HepG2 (cell line): ENCODE data around the gene PSKH1. TPM values are rescaled to one million over a fixed set of nuclear protein-coding genes. Genes with fewer than 3 reads are reported as not detected.

ENCODE experiments used
- ATAC-seq: fragments of 200-7000 bp; cut with Tn5 transposase; 3 replicates; pipeline ENCODE4 v1.9.1; 2020; ENCODE audit warnings: mild to moderate bottlenecking, moderate library complexity
- BruUV-seq: library from RNA; stranded (reverse); fragments of 400-500 nt; replicated peaks from 2 replicates; lab custom pipeline; 2021; lab: Mats Ljungman, UMichigan
- CTCF ChIA-PET: fragments of 300-600 bp; formaldehyde crosslinking; extraction: SDS; loops from one replicate; lab custom pipeline; 2021; ENCODE audit warnings: low total read pairs, inconsistent platforms, low intra/inter-chr PET ratio; lab: Yijun Ruan, JAX
- POLR2A ChIA-PET: fragments of 350-600 bp; sonication (Branson Sonifier 250); formaldehyde crosslinking; loops from one replicate; lab custom pipeline; 2020; ENCODE audit warnings: antibody characterized with exemption, inconsistent platforms; lab: Yijun Ruan, JAX
- DNase-seq: peaks from one replicate; pipeline ENCODE4 v3.0.0-alpha.2; 2015; ENCODE audit warnings: low spot score
- FAIRE-seq: peaks from 3 replicates; lab custom pipeline; 2011; peaks lifted over from hg19 to GRCh38; lab: Jason Lieb, UNC
- H2AFZ ChIP-seq: one replicate; pipeline ENCODE4 v1.6.1; 2011; ENCODE audit warnings: low read length, inconsistent platforms
- H3K27ac ChIP-seq: fragments of 300-600 bp; 3 replicates; pipeline ENCODE4 v1.8.0; 2011; ENCODE audit warnings: mixed run types, mild to moderate bottlenecking, mixed read lengths, low read length, inconsistent platforms; ENCODE audit not compliant: insufficient read depth; ENCODE audit errors: extremely low read length
- H3K27me3 ChIP-seq, 2 experiments: fragments of 200-600 bp in 1 of 2; 2 replicates in 1 of 2; 3 replicates in 1 of 2; pipeline versions ENCODE4 v1.6.0 to v1.8.0; 2011; ENCODE audit warnings: low read length in 2 of 2, mild to moderate bottlenecking in 2 of 2, moderate library complexity in 2 of 2, inconsistent platforms in 1 of 2; ENCODE audit not compliant: insufficient read depth in 2 of 2, control insufficient read depth in 1 of 2
- H3K36me3 ChIP-seq, 2 experiments: fragments of 200-600 bp in 1 of 2; replicated peaks in 1 of 2; 2 replicates in 1 of 2; 3 replicates in 1 of 2; pipeline versions ENCODE4 v1.5.1 to v1.8.0; 2011; ENCODE audit warnings: low read length in 2 of 2, inconsistent platforms in 1 of 2; ENCODE audit not compliant: insufficient read depth in 2 of 2, control insufficient read depth in 1 of 2
- H3K4me1 ChIP-seq: 2 replicates; pipeline ENCODE4 v1.5.1; 2012; ENCODE audit warnings: low read length, inconsistent platforms; ENCODE audit not compliant: insufficient read depth
- H3K4me2 ChIP-seq: 2 replicates; pipeline ENCODE4 v1.6.0; 2011; ENCODE audit warnings: low read depth, low read length, inconsistent platforms
- H3K4me3 ChIP-seq, 3 experiments: fragments of 200-600 bp in 1 of 3; sonication (generic), shearing (Covaris generic) in 1 of 3; replicated peaks in 1 of 3; 2 replicates each; pipeline ENCODE4 v1.5.1; 2011 to 2016; ENCODE audit warnings: low read length in 3 of 3, inconsistent platforms in 2 of 3, low read depth in 2 of 3, mild to moderate bottlenecking in 2 of 3, control low read depth in 1 of 3, mixed read lengths in 1 of 3; ENCODE audit not compliant: insufficient read depth in 1 of 3
- H3K79me2 ChIP-seq: one replicate; pipeline ENCODE4 v1.6.1; 2011; ENCODE audit warnings: low read length, inconsistent platforms; ENCODE audit not compliant: insufficient read depth
- H3K9ac ChIP-seq: 2 replicates; pipeline ENCODE4 v1.6.0; 2011; ENCODE audit warnings: mild to moderate bottlenecking, low read depth, low read length, inconsistent platforms; ENCODE audit not compliant: insufficient read depth
- H3K9me3 ChIP-seq: 2 replicates; pipeline ENCODE4 v1.5.1; 2012; ENCODE audit warnings: mild to moderate bottlenecking, low read length
- H4K20me1 ChIP-seq: 2 replicates; pipeline ENCODE4 v1.6.0; 2011; ENCODE audit warnings: inconsistent platforms, mild to moderate bottlenecking, low read length, moderate library complexity; ENCODE audit not compliant: insufficient read depth
- DNMT1 ChIP-seq: sonication (generic); formaldehyde crosslinking; IDR thresholded peaks from 2 replicates; pipeline ENCODE4 v1.5.1; 2020; ENCODE audit warnings: mild to moderate bottlenecking, missing genetic modification reagents
- FOXO1 ChIP-seq: sonication (generic); formaldehyde crosslinking; IDR thresholded peaks from 2 replicates; pipeline ENCODE4 v1.4.0; 2020; ENCODE audit warnings: missing genetic modification reagents
- GABPB1 ChIP-seq: IDR thresholded peaks from 2 replicates; pipeline ENCODE4 v1.6.1; 2016; ENCODE audit warnings: mild to moderate bottlenecking, missing genetic modification reagents, moderate library complexity, missing compliant biosample characterization
- GATA4 ChIP-seq: sonication (generic); IDR thresholded peaks from 2 replicates; pipeline ENCODE4 v1.6.1; 2016; ENCODE audit warnings: antibody characterized with exemption, low read depth, borderline replicate concordance
- HIVEP1 ChIP-seq: sonication (generic); formaldehyde crosslinking; IDR thresholded peaks from 2 replicates; pipeline ENCODE4 v1.4.0; 2020; ENCODE audit warnings: mild to moderate bottlenecking, missing genetic modification reagents
- KMT2A ChIP-seq: sonication (generic); formaldehyde crosslinking; IDR thresholded peaks from 2 replicates; pipeline ENCODE4 v1.4.0; 2020; ENCODE audit warnings: missing genetic modification reagents
- MYC ChIP-seq: sonication (generic); formaldehyde crosslinking; IDR thresholded peaks from 2 replicates; pipeline ENCODE4 v1.9.0; 2021; ENCODE audit warnings: missing genetic modification reagents, borderline replicate concordance
- PAF1 ChIP-seq: IDR thresholded peaks from 2 replicates; pipeline ENCODE4 v1.6.1; 2016; ENCODE audit warnings: missing genetic modification reagents, missing compliant biosample characterization
- PAXIP1 ChIP-seq: sonication (generic); formaldehyde crosslinking; conservative IDR thresholded peaks from 2 replicates; pipeline ENCODE4 v1.4.0; 2020; ENCODE audit warnings: mild to moderate bottlenecking, missing genetic modification reagents, moderate library complexity
- RBFOX2 ChIP-seq: fragments of 200-400 bp; formaldehyde crosslinking; IDR thresholded peaks from 2 replicates; pipeline ENCODE4 v1.6.1; 2017; ENCODE audit warnings: low read depth, mild to moderate bottlenecking, low read length
- WIZ ChIP-seq: sonication (generic); formaldehyde crosslinking; IDR thresholded peaks from 2 replicates; pipeline ENCODE4 v1.5.1; 2020; ENCODE audit warnings: mild to moderate bottlenecking, missing genetic modification reagents
- ZNF33B ChIP-seq: sonication (generic); formaldehyde crosslinking; IDR thresholded peaks from 2 replicates; pipeline ENCODE4 v1.5.1; 2020; ENCODE audit warnings: mild to moderate bottlenecking, missing genetic modification reagents
- ZNF354B ChIP-seq: sonication (generic); formaldehyde crosslinking; IDR thresholded peaks from 2 replicates; pipeline ENCODE4 v1.8.0; 2022; ENCODE audit warnings: mild to moderate bottlenecking, missing genetic modification reagents
- ZNF850 ChIP-seq: sonication (generic); formaldehyde crosslinking; conservative IDR thresholded peaks from 2 replicates; pipeline ENCODE4 v1.9.0; 2021; ENCODE audit warnings: mild to moderate bottlenecking, missing genetic modification reagents
- ZSCAN9 ChIP-seq: IDR thresholded peaks from 2 replicates; pipeline ENCODE4 v1.6.1; 2016; ENCODE audit warnings: borderline replicate concordance
- ZZZ3 ChIP-seq: sonication (generic); formaldehyde crosslinking; IDR thresholded peaks from 2 replicates; pipeline ENCODE4 v1.4.0; 2020; ENCODE audit warnings: missing genetic modification reagents, mild to moderate bottlenecking, borderline replicate concordance
- WGBS: methylation state at CpG from one replicate; pipeline ENCODE4 v1.1.6; 2017; ENCODE audit warnings: low lambda C conversion rate; 5-methylcytosine and 5-hydroxymethylcytosine counted together
- in situ Hi-C: cut with HindIII; loops from 2 replicates; pipeline ENCODE4 v1.10.0; 2017; ENCODE audit warnings: low pct_unique_long_range_greater_than_20kb; ENCODE audit not compliant: extremely low pct_ligation_motif_present
- intact Hi-C: fragments of 100-400 bp; cut with micrococcal nuclease; formaldehyde crosslinking; loops from one replicate; pipeline ENCODE4 v1.10.0; 2022; ENCODE audit not compliant: unreplicated experiment
- polyA plus RNA-seq, 8 experiments: library from polyadenylated mRNA; depleted of rRNA in 3 of 8; stranded (reverse) in 7 of 8; unstranded in 1 of 8; fragments of >200 nt; fragmentation: Illumina TruSeq in 4 of 8; extraction: Trizol in 4 of 8; gene quantifications; 2 replicates each; pipeline versions ENCODE4 v1.2.1 to v1.2.3, GENCODE V29; 2011 to 2016; ENCODE audit warnings: low read depth in 4 of 8, missing spikeins in 1 of 8, mixed read lengths in 1 of 8; ENCODE audit not compliant: insufficient read depth in 1 of 8
- total RNA-seq, 5 experiments: library from RNA; depleted of rRNA; stranded (reverse); fragments of >200 nt; fragmentation: Illumina TruSeq; extraction: Trizol; gene quantifications; 2 replicates each; pipeline ENCODE4 v1.2.3, GENCODE V29; 2016; ENCODE audit warnings: low read depth in 1 of 5

PSKH1 gene
- total and polyA plus RNA-seq, 2 of the 13 experiments (the other 11 are each of a cell fraction or from before 2014, with no cell fraction given) = 8.4 to 19.1 TPM

DNA sequence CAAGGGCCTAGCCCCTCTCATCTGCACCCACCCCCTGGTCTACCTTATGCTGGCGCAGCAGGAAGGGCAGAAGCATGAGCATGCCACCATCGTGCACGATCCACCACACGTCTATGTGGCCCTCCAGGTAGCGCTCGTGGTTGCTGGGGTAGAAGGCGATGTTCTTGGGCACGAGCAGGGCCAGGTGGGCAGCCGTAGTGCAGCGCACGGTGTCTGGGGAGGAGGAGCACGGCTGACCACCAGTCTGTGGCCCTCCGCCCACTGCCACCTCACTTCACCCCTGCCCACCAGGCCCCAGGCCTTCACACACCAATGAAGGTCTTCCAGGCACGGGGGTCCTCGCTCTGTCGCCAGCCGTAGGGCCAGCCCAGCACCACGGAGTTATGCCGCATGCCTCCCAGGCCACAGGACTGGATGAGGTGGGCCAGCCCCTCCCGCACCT lies 53.1 kb downstream of the PSKH1 start:
- DNase-seq (no peak), ATAC-seq (no peak), FAIRE-seq (no peak)
- Histone ChIP-seq H4K20me1 (peaks cover 13% of the 10 kb centered on the region; the same call in 1 of the 2 replicates), H3K79me2 (no peaks in the 10 kb centered on the region), H3K27me3 (no peaks in the 10 kb centered on the region), H3K4me1 (peaks cover 50% of the 10 kb centered on the region), H2AFZ (no peak overlapping the region), H3K4me3 (no peak overlapping the region), H3K9me3 (no peaks in the 10 kb centered on the region), H3K36me3 (peaks cover 53 to 76% of the 10 kb centered on the region in 2 experiments), H3K9ac (no peak overlapping the region), H3K27ac (no peak overlapping the region), H3K4me2 (no peak overlapping the region)
- POLR2A ChIA-PET = interaction anchor here (0.8 to 13.6 kb wide), 2 partner anchors 11 to 18 kb away, joined by 3 to 226 read pairs; partner anchors contain the start of gene SLC12A4
- CTCF ChIA-PET = no interaction called here
- BruUV-seq = no TSS peak
- intact Hi-C loops (no loop called here), in situ Hi-C loops (no loop called here)
- WGBS = 98% methylated on average over 20 of the region's 20 CpGs
- no peak for TF ChIP-seq GATA4
- peak; percentile 60; the same call in 1 of the 2 replicates for TF ChIP-seq RBFOX2
- TF ChIP-seq GABPB1 = 0 out of 2 replicates have a peak, but pooled peaks have one; percentile 18
- TF ChIP-seq PAXIP1 (CRISPR knock-in tag) = no peak
- no peak for TF ChIP-seq ZNF850 (CRISPR knock-in tag)
- TF ChIP-seq PAF1 (CRISPR knock-in tag) = peak; percentile 58; the same call in 1 of the 2 replicates
- TF ChIP-seq WIZ (CRISPR knock-in tag) = no peak
- TF ChIP-seq HIVEP1 = no peak
- no peak for TF ChIP-seq ZNF33B (CRISPR knock-in tag)
- peak; percentile 72; the same call in 1 of the 2 replicates for TF ChIP-seq DNMT1 (CRISPR knock-in tag)
- TF ChIP-seq KMT2A (CRISPR knock-in tag) = 0 out of 2 replicates have a peak, but pooled peaks have one; percentile 15
- TF ChIP-seq FOXO1 (CRISPR knock-in tag) = peak; percentile 7; the same call in 1 of the 2 replicates
- no peak for TF ChIP-seq ZNF354B (CRISPR knock-in tag)
- TF ChIP-seq ZZZ3 (CRISPR knock-in tag) = no peak
- TF ChIP-seq ZSCAN9 = no peak
- 0 out of 2 replicates have a peak, but pooled peaks have one; percentile 30 for TF ChIP-seq MYC (CRISPR knock-in tag)
- TF ChIP-seq, all 625 proteins: peak for 7
